ENCODE results near the gene AKAP7.

The AKAP7 gene

GRCh38 chr6:131116755-131117360 is 18.4 kb upstream of the AKAP7 start:
- no peak overlapping the region for H3K4me3 Mint-ChIP-seq
- no peak overlapping the region for H3K27ac Mint-ChIP-seq
- no peaks in the 10 kb centered on the region for H3K4me1 Mint-ChIP-seq
- TF ChIP-seq CTCF (IDR thresholded peaks at IDR 0.05; ENCODE audit: unreplicated experiment in 3 of 3) = peak in 1 of 3 experiments; percentile 30
- H3K36me3 Mint-ChIP-seq (ENCODE audit: low read depth) = no peaks in the 10 kb centered on the region
- H3K9me3 Mint-ChIP-seq = no peaks in the 10 kb centered on the region
- no peaks in the 10 kb centered on the region for H3K27me3 Mint-ChIP-seq (ENCODE audit: low read depth)

- no peaks in the 10 kb centered on the region for H3K4me1 Mint-ChIP-seq
- H3K27ac Mint-ChIP-seq = no peak overlapping the region
- no peak for TF ChIP-seq CTCF (IDR thresholded peaks at IDR 0.05; ENCODE audit: unreplicated experiment in 3 of 3)
- no peaks in the 10 kb centered on the region for H3K36me3 Mint-ChIP-seq (ENCODE audit: low read depth)
- H3K9me3 Mint-ChIP-seq = no peaks in the 10 kb centered on the region
- no peak overlapping the region for H3K4me3 Mint-ChIP-seq
- H3K27me3 Mint-ChIP-seq (ENCODE audit: low read depth) = no peaks in the 10 kb centered on the region
Measured at GRCh38 chr6:131117878-131118277, 17.4 kb upstream of the AKAP7 start.

- no peaks in the 10 kb centered on the region for H3K27me3 Mint-ChIP-seq (ENCODE audit: low read depth)
- H3K9me3 Mint-ChIP-seq = no peaks in the 10 kb centered on the region
- no peak overlapping the region for H3K27ac Mint-ChIP-seq
- H3K4me3 Mint-ChIP-seq = no peak overlapping the region
- no peak for TF ChIP-seq CTCF (IDR thresholded peaks at IDR 0.05; ENCODE audit: unreplicated experiment in 3 of 3)
- no peaks in the 10 kb centered on the region for H3K36me3 Mint-ChIP-seq (ENCODE audit: low read depth)
- H3K4me1 Mint-ChIP-seq = no peaks in the 10 kb centered on the region
Measured at GRCh38 chr6:131122007-131122406, 13.3 kb upstream of the AKAP7 start.

- no peaks in the 10 kb centered on the region for H3K9me3 Mint-ChIP-seq
- no peak overlapping the region for H3K27ac Mint-ChIP-seq
- no peaks in the 10 kb centered on the region for H3K27me3 Mint-ChIP-seq (ENCODE audit: low read depth)
- no peak overlapping the region for H3K4me3 Mint-ChIP-seq
- H3K36me3 Mint-ChIP-seq (ENCODE audit: low read depth) = no peaks in the 10 kb centered on the region
- no peak for TF ChIP-seq CTCF (IDR thresholded peaks at IDR 0.05; ENCODE audit: unreplicated experiment in 3 of 3)
- H3K4me1 Mint-ChIP-seq = no peaks in the 10 kb centered on the region
Measured at GRCh38 chr6:131122516-131122915, 12.8 kb upstream of the AKAP7 start.

- Mint-ChIP-seq H3K27ac (no peak overlapping the region), H3K9me3 (no peaks in the 10 kb centered on the region), H3K36me3 (ENCODE audit: low read depth) (no peaks in the 10 kb centered on the region), H3K27me3 (ENCODE audit: low read depth) (no peaks in the 10 kb centered on the region), H3K4me1 (no peaks in the 10 kb centered on the region), H3K4me3 (no peak overlapping the region)
- TF ChIP-seq CTCF (IDR thresholded peaks at IDR 0.05; ENCODE audit: unreplicated experiment in 3 of 3) = no peak
Measured at GRCh38 chr6:131124336-131125071, 10.8 kb upstream of the AKAP7 start.

- H3K36me3 Mint-ChIP-seq (ENCODE audit: low read depth) = no peaks in the 10 kb centered on the region
- H3K4me3 Mint-ChIP-seq = no peak overlapping the region
- no peaks in the 10 kb centered on the region for H3K4me1 Mint-ChIP-seq
- H3K27me3 Mint-ChIP-seq (ENCODE audit: low read depth) = no peaks in the 10 kb centered on the region
- H3K9me3 Mint-ChIP-seq = no peaks in the 10 kb centered on the region
- H3K27ac Mint-ChIP-seq = no peak overlapping the region
- TF ChIP-seq CTCF (IDR thresholded peaks at IDR 0.05; ENCODE audit: unreplicated experiment in 3 of 3) = no peak
Measured at GRCh38 chr6:131125431-131125830, 9.8 kb upstream of the AKAP7 start.

All from nephron (organoid).